ENCODE results near the gene HOXB9. TPM values are rescaled to one million over a fixed set of nuclear protein-coding genes. Genes with fewer than 3 reads are reported as not detected.

The HOXB9 gene
- total and polyA plus RNA-seq, 10 of the 15 experiments (the other 5 are each of a cell fraction or from before 2014, with no cell fraction given), result 0.01 to 0.49 (median 0.09) TPM; not detected in 5

GRCh38 chr17:48612854-48613691 is 13.1 kb downstream of the HOXB9 start:
- H3K4me1 ChIP-seq (ENCODE audit: control insufficient read depth, insufficient read depth, low read length), result peaks cover 11% of the 10 kb centered on the region
- TF ChIP-seq ESRRA (IDR thresholded peaks at IDR 0.05; ENCODE audit: low read length) (no peak), NR2F1 (conservative IDR thresholded peaks at IDR 0.05) (no peak), EZH2 (IDR thresholded peaks at IDR 0.05; ENCODE audit: borderline replicate concordance, control insufficient read depth, low read depth, low read length) (0 out of 2 replicates have a peak, but pooled peaks have one; percentile 70), LARP7 (IDR thresholded peaks at IDR 0.05) (peak; percentile 65; the same call in 1 of the 2 replicates), GATAD2B (conservative IDR thresholded peaks at IDR 0.05; ENCODE audit: low read depth) (peak; percentile 37), NBN (IDR thresholded peaks at IDR 0.05) (0 out of 2 replicates have a peak, but pooled peaks have one; percentile 2), DPF2 (IDR thresholded peaks at IDR 0.05) (0 out of 2 replicates have a peak, but pooled peaks have one; percentile 28), SUZ12 (IDR thresholded peaks at IDR 0.05; ENCODE audit: unreplicated experiment) (peak; percentile 39), PRDM15 (CRISPR knock-in tag; IDR thresholded peaks at IDR 0.05) (no peak)
- TF ChIP-seq, protein P1, sequence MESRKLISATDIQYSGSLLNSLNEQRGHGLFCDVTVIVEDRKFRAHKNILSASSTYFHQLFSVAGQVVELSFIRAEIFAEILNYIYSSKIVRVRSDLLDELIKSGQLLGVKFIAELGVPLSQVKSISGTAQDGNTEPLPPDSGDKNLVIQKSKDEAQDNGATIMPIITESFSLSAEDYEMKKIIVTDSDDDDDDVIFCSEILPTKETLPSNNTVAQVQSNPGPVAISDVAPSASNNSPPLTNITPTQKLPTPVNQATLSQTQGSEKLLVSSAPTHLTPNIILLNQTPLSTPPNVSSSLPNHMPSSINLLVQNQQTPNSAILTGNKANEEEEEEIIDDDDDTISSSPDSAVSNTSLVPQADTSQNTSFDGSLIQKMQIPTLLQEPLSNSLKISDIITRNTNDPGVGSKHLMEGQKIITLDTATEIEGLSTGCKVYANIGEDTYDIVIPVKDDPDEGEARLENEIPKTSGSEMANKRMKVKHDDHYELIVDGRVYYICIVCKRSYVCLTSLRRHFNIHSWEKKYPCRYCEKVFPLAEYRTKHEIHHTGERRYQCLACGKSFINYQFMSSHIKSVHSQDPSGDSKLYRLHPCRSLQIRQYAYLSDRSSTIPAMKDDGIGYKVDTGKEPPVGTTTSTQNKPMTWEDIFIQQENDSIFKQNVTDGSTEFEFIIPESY (IDR thresholded peaks at IDR 0.05), result no peak
- TF ChIP-seq, protein P2, sequence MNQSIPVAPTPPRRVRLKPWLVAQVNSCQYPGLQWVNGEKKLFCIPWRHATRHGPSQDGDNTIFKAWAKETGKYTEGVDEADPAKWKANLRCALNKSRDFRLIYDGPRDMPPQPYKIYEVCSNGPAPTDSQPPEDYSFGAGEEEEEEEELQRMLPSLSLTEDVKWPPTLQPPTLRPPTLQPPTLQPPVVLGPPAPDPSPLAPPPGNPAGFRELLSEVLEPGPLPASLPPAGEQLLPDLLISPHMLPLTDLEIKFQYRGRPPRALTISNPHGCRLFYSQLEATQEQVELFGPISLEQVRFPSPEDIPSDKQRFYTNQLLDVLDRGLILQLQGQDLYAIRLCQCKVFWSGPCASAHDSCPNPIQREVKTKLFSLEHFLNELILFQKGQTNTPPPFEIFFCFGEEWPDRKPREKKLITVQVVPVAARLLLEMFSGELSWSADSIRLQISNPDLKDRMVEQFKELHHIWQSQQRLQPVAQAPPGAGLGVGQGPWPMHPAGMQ (IDR thresholded peaks at IDR 0.05; ENCODE audit: borderline replicate concordance), result no peak
- TF ChIP-seq, protein P3, sequence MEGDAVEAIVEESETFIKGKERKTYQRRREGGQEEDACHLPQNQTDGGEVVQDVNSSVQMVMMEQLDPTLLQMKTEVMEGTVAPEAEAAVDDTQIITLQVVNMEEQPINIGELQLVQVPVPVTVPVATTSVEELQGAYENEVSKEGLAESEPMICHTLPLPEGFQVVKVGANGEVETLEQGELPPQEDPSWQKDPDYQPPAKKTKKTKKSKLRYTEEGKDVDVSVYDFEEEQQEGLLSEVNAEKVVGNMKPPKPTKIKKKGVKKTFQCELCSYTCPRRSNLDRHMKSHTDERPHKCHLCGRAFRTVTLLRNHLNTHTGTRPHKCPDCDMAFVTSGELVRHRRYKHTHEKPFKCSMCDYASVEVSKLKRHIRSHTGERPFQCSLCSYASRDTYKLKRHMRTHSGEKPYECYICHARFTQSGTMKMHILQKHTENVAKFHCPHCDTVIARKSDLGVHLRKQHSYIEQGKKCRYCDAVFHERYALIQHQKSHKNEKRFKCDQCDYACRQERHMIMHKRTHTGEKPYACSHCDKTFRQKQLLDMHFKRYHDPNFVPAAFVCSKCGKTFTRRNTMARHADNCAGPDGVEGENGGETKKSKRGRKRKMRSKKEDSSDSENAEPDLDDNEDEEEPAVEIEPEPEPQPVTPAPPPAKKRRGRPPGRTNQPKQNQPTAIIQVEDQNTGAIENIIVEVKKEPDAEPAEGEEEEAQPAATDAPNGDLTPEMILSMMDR (IDR thresholded peaks at IDR 0.05 in 2 of 3, conservative IDR thresholded peaks at IDR 0.05 in 1 of 3; ENCODE audit: control insufficient read depth in 2 of 3, extremely low read depth in 1 of 3, insufficient read depth in 1 of 3, low read depth in 3 of 3, low read length in 3 of 3), result peak; percentile 21 to 33 (median 22); a peak in 4 of 6 replicates

More at GRCh38 chr17:48612854-48613691, 13.1 kb downstream of the HOXB9 start:
- intact Hi-C loops (cut with micrococcal nuclease; ENCODE audit: unreplicated experiment) (no loop called here), in situ Hi-C loops (cut with MboI) (no loop called here)
- CTCF ChIA-PET, result interaction anchor here (0.7 to 1.3 kb wide), 15 partner anchors 9 to 588 kb away, joined by 3 to 7 read pairs (median 3); partner anchors contain the start of gene HOXB5
- POLR2A ChIA-PET, result interaction anchor here (0.6 to 0.9 kb wide), 4 partner anchors 82 to 938 kb away, joined by 3 to 12 read pairs (median 4); no protein-coding TSS in a partner anchor
- H2AFZ ChIP-seq (ENCODE audit: control insufficient read depth, low read depth, low read length), result peak overlapping the region; percentile 70
- H3K79me2 ChIP-seq (ENCODE audit: control insufficient read depth, insufficient read depth, low read length), result no peaks in the 10 kb centered on the region
- no peak overlapping the region for H3K27ac ChIP-seq (ENCODE audit: control insufficient read depth, insufficient read depth)
- H3K36me3 ChIP-seq (ENCODE audit: control insufficient read depth in 2 of 2, insufficient read depth in 2 of 2, low read length in 1 of 2), result no peaks in the 10 kb centered on the region; a peak in 1 of 4 replicates
- no peaks in the 10 kb centered on the region for H4K20me1 ChIP-seq (ENCODE audit: control insufficient read depth, insufficient read depth)
- peak overlapping the region; percentile 86 for H3K4me3 ChIP-seq
- WGBS (ENCODE audit: insufficient coverage, insufficient replicate concordance, low lambda C conversion rate, missing lambda C conversion rate), result 15% methylated on average over 54 of the region's 67 CpGs
- RAD21 ChIA-PET (ENCODE audit: unreplicated experiment), result interaction anchor here (0.7 to 1.4 kb wide), 4 partner anchors 9 to 367 kb away, joined by 3 to 8 read pairs (median 4); no protein-coding TSS in a partner anchor
- FAIRE-seq, result no peak
- peaks cover 21 to 24% of the 10 kb centered on the region in 2 experiments for H3K27me3 ChIP-seq (replicated peaks in 1 of 2; ENCODE audit: control insufficient read depth in 2 of 2, insufficient read depth in 2 of 2, low read length in 1 of 2)
- no peak overlapping the region for H3K9ac ChIP-seq (ENCODE audit: control insufficient read depth, insufficient read depth, low read length)
- peak; percentile 67 for ATAC-seq
- H3K9me3 ChIP-seq (replicated peaks; ENCODE audit: control insufficient read depth, insufficient read depth, low read length), result no peaks in the 10 kb centered on the region
- H3K4me2 ChIP-seq (ENCODE audit: control insufficient read depth, insufficient read depth), result peak overlapping the region; percentile 91
- DNase-seq (ENCODE audit: low read depth, low spot score), result no peak
- no TSS peak for BruUV-seq (replicated peaks)
- SMC1A ChIA-PET (ENCODE audit: uncharacterized antibody, unreplicated experiment), result interaction anchor here (0.6 to 1.0 kb wide), 4 partner anchors 9 to 595 kb away, joined by 3 read pairs; no protein-coding TSS in a partner anchor
